Vagina (tissue), 2 donors: ENCODE results near the gene AKAP6.

Experiments
- CTCF ChIP-seq, 3 experiments: fragments of 450-650 bp in 2 of 3; fragments of 200-600 bp in 1 of 3; sonication (generic) in 1 of 3; IDR thresholded peaks; one replicate each; pipeline ENCODE4 v1.5.1; 2017 to 2019; ENCODE audit warnings: antibody characterized with exemption in 3 of 3, mild to moderate bottlenecking in 2 of 3, moderate library complexity in 2 of 3
- POLR2A ChIP-seq, 2 donors: fragments of 450-650 bp; IDR thresholded peaks; one replicate each; pipeline ENCODE4 v1.6.1; 2017; ENCODE audit warnings: antibody characterized with exemption in 2 of 2, mild to moderate bottlenecking in 2 of 2, moderate library complexity in 2 of 2
- POLR2AphosphoS5 ChIP-seq, 2 donors: sonication (generic); formaldehyde crosslinking; IDR thresholded peaks; one replicate each; pipeline ENCODE4 v1.9.0; 2017; ENCODE audit warnings: antibody characterized with exemption in 2 of 2, mild to moderate bottlenecking in 2 of 2, low read depth in 1 of 2; ENCODE audit not compliant: insufficient read depth in 1 of 2

GRCh38 chr14:32786886-32787285, 457.8 kb downstream of the AKAP6 start:
- no peak for TF ChIP-seq CTCF (IDR thresholded peaks at IDR 0.05)
- no peak for TF ChIP-seq POLR2A (IDR thresholded peaks at IDR 0.05)
- no peak for TF ChIP-seq POLR2AphosphoS5 (IDR thresholded peaks at IDR 0.05; ENCODE audit: insufficient read depth in 1 of 2, low read depth in 1 of 2)
